H9 (cell line): ENCODE measurements around the gene METRN. TPM values are rescaled to one million over a fixed set of nuclear protein-coding genes. Genes with fewer than 3 reads are reported as not detected.

ENCODE experiments used
- DNase-seq: peaks from one replicate; pipeline ENCODE4 v3.0.0-alpha.2; 2017
- H2AFZ ChIP-seq: one replicate; pipeline ENCODE4 v1.6.1; 2013; ENCODE audit warnings: mild to moderate bottlenecking, low read length, control low read depth, moderate library complexity
- H2AK5ac ChIP-seq: 2 replicates; pipeline ENCODE4 v1.6.1; 2013; ENCODE audit warnings: low read length, control low read depth, mixed read lengths; ENCODE audit not compliant: insufficient read length
- H2BK120ac ChIP-seq: one replicate; pipeline ENCODE4 v1.6.1; 2013; ENCODE audit warnings: low read depth, mild to moderate bottlenecking, low read length, control low read depth, inconsistent platforms; ENCODE audit not compliant: poor library complexity, severe bottlenecking
- H2BK12ac ChIP-seq: 2 replicates; pipeline ENCODE4 v1.6.1; 2013; ENCODE audit warnings: low read length, control low read depth, mixed read lengths, low read depth; ENCODE audit not compliant: insufficient read length
- H2BK15ac ChIP-seq: 2 replicates; pipeline ENCODE4 v1.6.1; 2013; ENCODE audit warnings: low read depth, low read length, control low read depth
- H2BK20ac ChIP-seq: one replicate; pipeline ENCODE4 v1.6.1; 2013; ENCODE audit warnings: low read depth, mild to moderate bottlenecking, low read length, control low read depth, inconsistent platforms; ENCODE audit not compliant: poor library complexity, severe bottlenecking
- H2BK5ac ChIP-seq: 2 replicates; pipeline ENCODE4 v1.6.1; 2013; ENCODE audit warnings: low read length, control low read depth, mixed read lengths; ENCODE audit not compliant: insufficient read length
- H3K14ac ChIP-seq: 2 replicates; pipeline ENCODE4 v1.6.1; 2013; ENCODE audit warnings: low read length, control low read depth; ENCODE audit not compliant: insufficient read depth
- H3K18ac ChIP-seq: 2 replicates; pipeline ENCODE4 v1.6.1; 2013; ENCODE audit warnings: low read depth, mild to moderate bottlenecking, mixed read lengths, low read length, control low read depth; ENCODE audit not compliant: insufficient read length
- H3K23ac ChIP-seq: 2 replicates; pipeline ENCODE4 v1.6.1; 2013; ENCODE audit warnings: low read length, control low read depth, mixed read lengths, low read depth; ENCODE audit not compliant: insufficient read length
- H3K23me2 ChIP-seq: 2 replicates; pipeline ENCODE4 v1.6.1; 2013; ENCODE audit warnings: low read depth, mild to moderate bottlenecking, mixed read lengths, low read length, control low read depth; ENCODE audit not compliant: insufficient read length, poor library complexity, severe bottlenecking
- H3K27ac ChIP-seq: 2 replicates; pipeline ENCODE4 v1.5.1; 2013; ENCODE audit warnings: low read length, control low read depth, mixed read lengths, low read depth; ENCODE audit not compliant: insufficient read length
- H3K27me3 ChIP-seq: 2 replicates; pipeline ENCODE4 v1.6.1; 2013; ENCODE audit warnings: low read length, control low read depth, inconsistent platforms; ENCODE audit not compliant: insufficient read depth
- H3K4ac ChIP-seq: 2 replicates; pipeline ENCODE4 v1.6.1; 2013; ENCODE audit warnings: low read depth, mild to moderate bottlenecking, control low read depth, inconsistent platforms, low read length, moderate library complexity
- H3K4me1 ChIP-seq: 2 replicates; pipeline ENCODE4 v1.6.1; 2013; ENCODE audit warnings: low read length, control low read depth, inconsistent platforms; ENCODE audit not compliant: insufficient read depth
- H3K4me2 ChIP-seq: 2 replicates; pipeline ENCODE4 v1.6.1; 2013; ENCODE audit warnings: low read length, control low read depth, mixed read lengths; ENCODE audit not compliant: insufficient read length, insufficient read depth
- H3K56ac ChIP-seq: 2 replicates; pipeline ENCODE4 v1.6.1; 2013; ENCODE audit warnings: low read depth, mild to moderate bottlenecking, mixed read lengths, low read length, control low read depth; ENCODE audit not compliant: insufficient read length
- H3K79me1 ChIP-seq: 2 replicates; pipeline ENCODE4 v1.6.1; 2013; ENCODE audit warnings: low read depth, mild to moderate bottlenecking, moderate library complexity, low read length, control low read depth, inconsistent platforms; ENCODE audit not compliant: insufficient read depth, poor library complexity, severe bottlenecking
- H3K79me2 ChIP-seq: 2 replicates; pipeline ENCODE4 v1.6.1; 2013; ENCODE audit warnings: low read length, control low read depth, inconsistent platforms; ENCODE audit not compliant: insufficient read depth
- H3K9ac ChIP-seq: 2 replicates; pipeline ENCODE4 v1.6.1; 2013; ENCODE audit warnings: low read length, control low read depth, mixed read lengths; ENCODE audit not compliant: insufficient read length; ENCODE audit errors: extremely low read depth
- H3K9me3 ChIP-seq: one replicate; pipeline ENCODE4 v1.6.1; 2013; ENCODE audit warnings: low read depth, low read length, inconsistent platforms; ENCODE audit not compliant: control insufficient read depth
- H3T11ph ChIP-seq: one replicate; pipeline ENCODE4 v1.6.1; 2013; ENCODE audit warnings: mild to moderate bottlenecking, low read length, control low read depth, inconsistent platforms
- H4K20me1 ChIP-seq: one replicate; pipeline ENCODE4 v1.6.1; 2013; ENCODE audit not compliant: control insufficient read depth, insufficient read length, insufficient read depth
- H4K5ac ChIP-seq: 2 replicates; pipeline ENCODE4 v1.6.1; 2013; ENCODE audit warnings: low read depth, mild to moderate bottlenecking, mixed read lengths, low read length, control low read depth; ENCODE audit not compliant: insufficient read length
- H4K8ac ChIP-seq: replicated peaks from 2 replicates; pipeline ENCODE4 v1.6.1; 2013; ENCODE audit warnings: low read length, control low read depth, mixed read lengths, low read depth; ENCODE audit not compliant: insufficient read length
- H4K91ac ChIP-seq: 2 replicates; pipeline ENCODE4 v1.6.1; 2013; ENCODE audit warnings: low read depth, mild to moderate bottlenecking, moderate library complexity, mixed read lengths, low read length, control low read depth; ENCODE audit not compliant: insufficient read length
- H3K27ac Mint-ChIP-seq, 3 experiments: 2 replicates in 2 of 3; 3 replicates in 1 of 3; pipeline ENCODE4 v1.8.0; 2020 to 2021; ENCODE audit warnings: mixed read lengths in 3 of 3, mild to moderate bottlenecking in 1 of 3, moderate library complexity in 1 of 3
- H3K27me3 Mint-ChIP-seq: 2 replicates; pipeline ENCODE4 v1.8.0; 2021; ENCODE audit warnings: low read depth, mild to moderate bottlenecking, moderate library complexity, mixed read lengths
- H3K36me3 Mint-ChIP-seq, 3 experiments: 2 replicates in 2 of 3; 3 replicates in 1 of 3; pipeline ENCODE4 v1.8.0; 2020 to 2021; ENCODE audit warnings: low read depth in 3 of 3, mixed read lengths in 3 of 3; ENCODE audit not compliant: insufficient read depth in 1 of 3
- H3K4me1 Mint-ChIP-seq, 2 experiments: 2 replicates each; pipeline ENCODE4 v1.8.0; 2020; ENCODE audit warnings: mixed read lengths in 2 of 2
- H3K4me3 Mint-ChIP-seq, 2 experiments: 2 replicates in 1 of 2; 3 replicates in 1 of 2; pipeline ENCODE4 v1.8.0; 2020 to 2021; ENCODE audit warnings: mild to moderate bottlenecking in 2 of 2, mixed read lengths in 2 of 2, moderate library complexity in 1 of 2
- H3K9me3 Mint-ChIP-seq, 2 experiments: 2 replicates in 1 of 2; 3 replicates in 1 of 2; pipeline ENCODE4 v1.8.0; 2020; ENCODE audit warnings: mild to moderate bottlenecking in 2 of 2, mixed read lengths in 2 of 2, moderate library complexity in 1 of 2
- CTCF ChIP-seq: fragments of 200-600 bp; sonication (generic); conservative IDR thresholded peaks from 3 replicates; pipeline ENCODE4 v1.8.0; 2021; ENCODE audit warnings: antibody characterized with exemption, mild to moderate bottlenecking
- WGBS: extraction: QIAGEN DNeasy Blood & Tissue Kit; methylation state at CpG from one replicate; pipeline ENCODE4 v1.1.7; 2013; ENCODE audit warnings: missing lambda C conversion rate, low lambda C conversion rate, mixed read lengths; ENCODE audit not compliant: insufficient read length; ENCODE audit errors: extremely low coverage; 5-methylcytosine and 5-hydroxymethylcytosine counted together
- total RNA-seq: library from RNA; stranded (reverse); gene quantifications from 2 replicates; pipeline ENCODE4 v1.2.1, GENCODE V29; 2021

Gene METRN
- total RNA-seq, 1 experiment from 2014 or later, result 26.2 TPM

- Mint-ChIP-seq H3K4me3 (peak overlapping the region in 1 of 2 experiments; percentile 58; a peak in 3 of 5 replicates), H3K27ac (no peak overlapping the region)
These were observed 4.0 kb downstream of the METRN start for GRCh38 chr16:718922-719321.

More at GRCh38 chr16:718922-719321, 4.0 kb downstream of the METRN start:
- Mint-ChIP-seq H3K27me3 (peaks cover 32% of the 10 kb centered on the region), H3K4me1 (peaks cover 14 to 28% of the 10 kb centered on the region in 2 experiments), H3K9me3 (no peaks in the 10 kb centered on the region), H3K36me3 (peaks cover 0 to 5% (median 3%) of the 10 kb centered on the region in 3 experiments; a peak in 1 of 7 replicates)
- Histone ChIP-seq H3K27ac (no peak overlapping the region), H3K9me3 (no peaks in the 10 kb centered on the region), H4K8ac (no peak overlapping the region), H4K91ac (no peak overlapping the region), H2AFZ (no peak overlapping the region), H2BK120ac (no peak overlapping the region), H2BK5ac (no peak overlapping the region), H2BK20ac (no peak overlapping the region), H3K18ac (no peak overlapping the region), H2BK12ac (no peak overlapping the region), H3K79me2 (no peaks in the 10 kb centered on the region), H4K5ac (no peak overlapping the region), H3K4me1 (no peaks in the 10 kb centered on the region), H3K4me2 (no peak overlapping the region), H3T11ph (no peak overlapping the region), H3K23ac (no peak overlapping the region), H3K23me2 (peaks cover 10% of the 10 kb centered on the region), H4K20me1 (no peaks in the 10 kb centered on the region), H3K9ac (no peak overlapping the region), H2AK5ac (no peak overlapping the region), H3K27me3 (no peaks in the 10 kb centered on the region; the same call in 1 of the 2 replicates), H2BK15ac (no peak overlapping the region), H3K14ac (no peak overlapping the region), H3K4ac (no peak overlapping the region), H3K56ac (no peak overlapping the region), H3K79me1 (no peaks in the 10 kb centered on the region)
- DNase-seq, result no peak
- no peak for TF ChIP-seq CTCF
- WGBS, result no CpG with 5 or more reads among the region's 6 CpGs
